Measurements from ENCODE around the gene STEEP1. TPM values are rescaled to one million over a fixed set of nuclear protein-coding genes. Genes with fewer than 3 reads are reported as not detected.

The STEEP1 gene
- total RNA-seq, result 28.6 TPM

DNA sequence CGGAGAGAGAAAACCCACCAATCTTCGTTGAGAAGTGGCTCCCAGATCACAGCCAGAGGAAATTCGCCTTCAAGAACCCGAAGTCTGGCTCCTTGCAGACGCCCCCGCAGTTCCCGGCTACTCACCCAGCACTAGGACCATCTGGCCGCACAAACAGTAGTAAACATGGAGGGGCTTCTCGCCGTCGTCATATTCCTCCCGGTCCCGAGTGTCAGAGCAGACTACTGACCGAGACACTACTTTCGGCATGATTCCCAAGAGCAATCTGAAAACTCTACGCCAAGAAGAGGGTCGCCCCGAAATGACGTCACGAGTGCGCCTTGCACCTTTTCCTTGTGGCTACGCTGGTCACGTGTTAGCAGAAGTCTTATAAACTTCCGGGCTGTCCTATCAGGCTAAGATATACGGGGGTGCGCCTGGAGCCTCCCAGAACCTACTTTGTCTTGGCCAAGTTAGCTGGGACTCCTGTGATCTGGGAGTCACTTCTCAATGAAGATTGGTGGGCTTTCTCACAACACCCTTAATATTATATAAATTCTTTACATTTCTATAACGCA, at the start of gene STEEP1:
Gene STEEP1 (minus strand): TSS at position 303 of the 557 bp plus-strand sequence. CDS start 54 bp downstream, at position 249.
- DNase-seq, result peak; percentile 96

GRCh38 chrX:119614776-119615175, 49.6 kb upstream of the STEEP1 start:
- DNase-seq, result no peak

DNA sequence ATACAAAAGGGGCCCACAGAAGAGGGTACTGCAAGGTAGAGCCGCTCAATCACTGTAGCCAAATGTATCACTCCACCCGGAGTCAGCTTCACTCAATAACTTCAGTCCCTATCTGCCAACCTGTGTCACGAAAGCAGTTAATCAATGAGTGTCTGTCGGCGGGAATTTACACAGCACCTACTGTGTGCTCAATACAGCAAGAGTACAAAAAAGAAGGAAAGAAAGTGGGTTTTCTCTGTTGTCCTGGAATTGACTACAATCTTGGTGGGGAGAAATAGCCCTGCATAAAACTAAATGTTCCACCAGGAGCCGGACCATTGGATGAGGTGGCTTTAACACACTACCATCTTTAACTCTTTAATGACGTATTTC, 41.8 kb upstream of the STEEP1 start:
- DNase-seq, result no peak

DNA sequence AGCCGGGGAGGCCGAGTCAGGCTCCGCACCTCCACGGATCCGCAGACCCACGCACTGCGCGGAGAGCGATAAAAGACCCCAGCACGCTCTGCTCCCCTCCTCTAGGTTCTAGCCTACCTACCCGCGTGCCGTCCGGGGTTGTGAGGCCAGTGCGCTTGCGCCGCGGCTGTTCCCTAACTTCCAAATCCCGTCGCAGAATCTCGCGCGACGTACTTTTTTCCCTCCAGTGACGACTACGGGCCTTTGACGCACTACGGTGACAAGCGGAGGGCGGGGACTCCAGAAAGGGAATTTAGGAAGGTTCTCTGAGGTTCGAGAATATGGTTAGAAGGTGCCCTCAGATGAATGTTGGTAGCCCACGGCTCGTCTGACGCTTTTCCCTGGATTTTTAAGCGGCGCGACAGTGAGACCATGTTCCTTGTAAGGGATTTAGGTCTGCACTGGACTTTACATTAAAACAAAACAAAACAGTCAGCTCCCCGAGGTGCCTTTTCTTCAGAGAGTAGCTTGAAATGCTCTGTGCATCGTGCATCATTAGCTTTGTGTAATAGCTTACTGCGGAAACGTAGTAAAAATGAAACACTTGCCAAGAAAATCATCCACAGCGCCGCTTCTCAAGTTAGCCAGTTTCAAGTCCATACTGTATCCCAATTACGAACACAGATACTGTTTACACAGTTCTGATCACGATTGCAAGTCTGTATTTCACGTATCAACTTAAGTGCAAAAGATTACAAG, 41.2 kb upstream of the STEEP1 start, which contains the start of gene NKRF:
Gene NKRF (minus strand): TSS at position 145 of the 738 bp plus-strand sequence.
- peak; percentile 96 for DNase-seq

- peak; percentile 54 for DNase-seq
These were observed 40.5 kb upstream of the STEEP1 start for GRCh38 chrX:119605464-119606279.

DNA sequence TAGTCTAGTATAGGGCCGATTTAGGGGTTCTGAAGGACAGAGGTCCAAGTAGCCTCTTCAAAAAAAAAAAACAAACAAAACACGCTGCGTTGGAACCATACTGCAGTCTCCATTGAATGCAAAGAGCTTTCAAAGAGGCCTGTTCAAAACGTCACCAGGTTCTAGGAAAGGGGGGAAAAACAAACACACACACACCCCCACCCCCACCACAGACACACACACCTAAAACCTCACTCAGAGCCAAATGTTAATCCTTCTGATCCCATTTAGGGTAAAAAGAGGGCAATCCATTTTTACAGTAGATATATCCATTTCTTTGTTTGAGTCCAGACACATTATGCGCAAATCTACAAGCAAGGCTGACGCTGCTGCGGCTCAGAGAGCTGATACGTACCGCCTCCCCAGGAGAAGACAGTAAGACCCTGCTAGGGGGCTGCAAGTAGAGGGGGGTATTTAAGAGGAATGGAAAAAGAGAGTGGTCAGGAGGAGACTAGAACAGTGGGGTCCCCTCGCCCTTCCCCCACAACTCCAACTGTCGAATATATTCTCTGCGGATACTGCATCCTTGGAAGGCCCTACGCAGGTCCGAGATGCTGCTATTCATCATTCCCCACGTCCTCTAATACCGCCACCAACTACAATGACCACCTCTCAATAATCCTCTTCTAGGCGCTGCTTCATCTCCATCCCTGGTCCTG, 39.7 kb upstream of the STEEP1 start:
- DNase-seq, result peak; percentile 11

DNA sequence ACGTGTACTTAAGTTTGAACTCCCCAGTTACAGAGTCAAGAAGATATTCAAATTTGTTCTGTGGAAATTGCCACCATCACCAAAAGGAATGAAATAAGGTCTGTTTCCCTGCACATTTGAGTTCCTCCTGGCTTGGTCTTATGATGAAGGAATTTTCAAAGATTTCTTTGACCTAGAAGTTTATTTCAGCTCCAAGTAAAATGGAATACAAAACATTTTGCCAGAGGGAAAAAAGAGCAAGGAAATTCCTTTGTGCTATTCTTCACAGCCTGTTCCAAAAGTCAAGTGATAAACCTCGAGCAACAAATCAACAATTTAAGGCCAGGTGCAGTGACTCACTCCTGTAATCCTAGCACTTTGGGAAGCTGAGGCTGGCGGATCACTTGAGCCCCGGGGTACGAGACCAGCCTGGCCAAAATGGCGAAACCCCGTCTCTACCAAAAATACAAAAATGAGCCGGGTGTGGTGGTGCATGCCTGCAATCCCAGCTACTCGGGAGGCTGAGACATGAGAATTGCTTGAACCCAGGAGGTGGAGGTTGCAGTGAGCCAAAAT, 37.6 kb upstream of the STEEP1 start:
- no peak for DNase-seq

GRCh38 chrX:119589810-119590209, 24.6 kb upstream of the STEEP1 start:
- no peak for DNase-seq

DNA sequence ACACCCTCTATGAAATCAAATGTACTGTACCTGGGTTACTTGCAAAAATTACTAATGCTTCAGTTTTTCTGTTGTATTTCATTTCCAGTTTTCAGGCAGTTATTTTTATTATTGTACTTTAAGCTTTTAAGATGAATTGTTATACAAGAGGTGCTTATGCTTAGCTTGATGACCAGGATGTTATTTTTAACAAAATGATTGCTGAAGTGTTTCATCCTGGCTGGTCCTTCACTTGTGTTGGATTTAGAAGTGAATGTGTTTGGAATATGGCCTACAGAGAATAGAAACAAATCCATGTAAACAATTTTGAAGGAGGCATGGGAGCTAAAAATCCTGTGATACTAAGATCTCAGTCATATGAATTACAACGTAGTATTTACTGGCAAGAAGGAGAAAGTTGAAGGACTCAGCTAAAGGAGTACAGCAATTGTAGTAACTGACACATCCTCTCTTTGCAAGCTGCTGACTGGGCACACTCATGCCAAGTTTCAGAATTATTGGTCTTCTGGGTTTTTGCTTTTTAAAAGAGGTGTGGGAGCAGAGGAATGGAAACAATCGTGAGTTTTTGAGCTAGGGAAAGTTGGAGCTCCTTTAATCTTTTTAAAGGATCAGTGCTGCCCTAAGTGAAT, 18.3 kb upstream of the STEEP1 start:
- no peak for DNase-seq

DNA sequence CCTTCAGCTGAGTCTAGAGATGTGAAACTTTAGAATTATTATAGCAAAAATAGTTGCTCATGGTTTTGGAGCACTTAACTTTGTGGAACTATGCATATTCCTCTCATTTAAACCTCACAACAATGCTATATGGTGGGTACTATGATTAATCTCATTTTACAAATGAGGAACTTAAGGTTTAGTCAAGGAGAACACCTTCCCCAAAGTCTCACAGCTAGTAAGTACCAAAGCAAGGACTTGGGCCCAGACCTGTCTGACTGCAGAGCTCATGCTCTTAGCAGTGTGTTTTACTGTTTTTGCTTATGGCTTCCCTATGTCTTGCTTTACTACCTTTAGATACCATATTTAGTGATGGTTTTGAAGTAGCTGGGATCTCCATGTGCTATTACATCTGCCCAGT, 14.2 kb upstream of the STEEP1 start:
- DNase-seq, result no peak

- peak; percentile 95 for DNase-seq
These were observed 9.4 kb upstream of the STEEP1 start, which contains the start of gene UBE2A for GRCh38 chrX:119574394-119575266. Gene UBE2A (plus strand): TSS chrX:119574563. CDS start chrX:119574712, 149 bp downstream.

DNA sequence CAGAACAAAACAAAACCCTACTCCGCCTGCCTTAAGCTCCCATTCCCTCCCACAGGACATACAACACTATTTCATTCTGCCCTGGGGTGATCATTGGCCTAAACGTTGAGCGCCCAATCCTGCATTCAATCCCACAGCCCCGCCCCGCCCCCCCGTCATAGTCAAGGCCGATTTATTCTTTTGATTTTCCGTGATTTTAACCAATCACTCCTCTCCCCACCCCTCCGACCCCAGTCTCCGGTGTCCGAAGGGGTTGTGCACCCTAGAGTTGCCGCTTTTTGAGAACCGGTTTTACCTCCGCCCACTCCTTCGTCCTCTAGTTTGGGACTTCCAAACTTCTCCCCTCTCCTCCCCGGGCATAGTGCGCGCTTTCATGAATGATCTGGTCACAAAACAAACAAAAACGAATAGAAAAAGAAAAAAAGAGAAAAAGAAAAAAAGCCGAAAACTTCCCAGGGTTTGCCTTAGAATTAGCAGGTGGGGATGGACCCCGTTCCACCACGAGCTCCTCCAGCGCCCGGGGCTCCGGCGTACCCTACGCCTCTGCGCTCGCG, 8.7 kb upstream of the STEEP1 start:
- no peak for DNase-seq

DNA sequence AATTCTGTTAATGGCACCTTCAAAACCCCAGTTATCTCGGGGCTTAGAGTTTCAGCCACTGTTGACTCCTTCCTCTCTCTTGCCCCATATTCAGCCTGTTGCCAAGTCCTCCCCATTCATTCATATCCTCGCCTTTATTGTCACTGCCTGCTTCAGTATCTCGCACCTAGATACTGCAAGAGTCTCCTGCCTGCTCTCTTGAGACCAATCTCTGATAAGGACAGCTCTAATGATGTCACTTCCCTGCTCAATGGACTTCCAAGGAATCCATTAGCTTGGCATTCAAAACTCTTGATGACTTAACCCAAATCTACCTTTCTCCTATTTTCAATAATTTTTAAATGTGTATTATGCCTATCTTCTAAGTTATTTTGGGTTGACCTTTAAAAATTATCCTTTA, 8.0 kb upstream of the STEEP1 start:
- no peak for DNase-seq

- no peak for DNase-seq
These were observed 5.2 kb upstream of the STEEP1 start for GRCh38 chrX:119570351-119570835.

GRCh38 chrX:119552508-119552907, 12.7 kb downstream of the STEEP1 start:
- DNase-seq, result no peak

GRCh38 chrX:119549327-119550016, 15.7 kb downstream of the STEEP1 start:
- no peak for DNase-seq

GRCh38 chrX:119541188-119541587, 24.0 kb downstream of the STEEP1 start:
- DNase-seq, result no peak

GRCh38 chrX:119539872-119540271, 25.3 kb downstream of the STEEP1 start:
- no peak for DNase-seq

- DNase-seq, result no peak
These were observed 27.7 kb downstream of the STEEP1 start for GRCh38 chrX:119537487-119537886.
